ENCODE results near the gene FEN1. TPM values are rescaled to one million over a fixed set of nuclear protein-coding genes. Genes with fewer than 3 reads are reported as not detected.

FEN1 gene
- total and polyA plus RNA-seq, 2 of the 13 experiments (the other 11 are each of a cell fraction or from before 2014, with no cell fraction given): 12.4 to 102 TPM

- ChIA-PET CTCF (ENCODE audit: low intra/inter-chr PET ratio, low total read pairs) (no interaction called here), POLR2A (no interaction called here)
- WGBS (ENCODE audit: low lambda C conversion rate): 95% methylated on average over 6 of the region's 6 CpGs
- DNase-seq (ENCODE audit: low spot score): no peak
- Histone ChIP-seq H3K9me3 (ENCODE audit: low read length) (no peaks in the 10 kb centered on the region), H3K4me2 (ENCODE audit: low read depth, low read length) (no peak overlapping the region), H4K20me1 (ENCODE audit: insufficient read depth, low read length) (no peaks in the 10 kb centered on the region), H2AFZ (ENCODE audit: low read length) (no peak overlapping the region), H3K9ac (ENCODE audit: insufficient read depth, low read depth, low read length) (no peak overlapping the region), H3K27me3 (ENCODE audit: control insufficient read depth in 1 of 2, insufficient read depth in 2 of 2, low read length in 2 of 2) (no peaks in the 10 kb centered on the region; a peak in 1 of 5 replicates), H3K4me3 (replicated peaks in 1 of 3; ENCODE audit: insufficient read depth in 1 of 3, low read depth in 2 of 3, low read length in 3 of 3) (no peak overlapping the region), H3K79me2 (ENCODE audit: insufficient read depth, low read length) (peaks cover 1% of the 10 kb centered on the region), H3K27ac (ENCODE audit: extremely low read length, insufficient read depth, low read length) (no peak overlapping the region), H3K36me3 (replicated peaks in 1 of 2; ENCODE audit: control insufficient read depth in 1 of 2, insufficient read depth in 2 of 2, low read length in 2 of 2) (peaks cover 25 to 57% of the 10 kb centered on the region in 2 experiments), H3K4me1 (ENCODE audit: insufficient read depth, low read length) (peaks cover 7% of the 10 kb centered on the region)
- no peak; the same call in 1 of the 3 replicates for ATAC-seq
- in situ Hi-C loops (cut with HindIII; ENCODE audit: extremely low pct_ligation_motif_present, low pct_unique_long_range_greater_than_20kb): no loop called here
- FAIRE-seq: no peak
- BruUV-seq (replicated peaks): no TSS peak
- intact Hi-C loops (cut with micrococcal nuclease; ENCODE audit: unreplicated experiment): no loop called here
- TF ChIP-seq ZSCAN29 (CRISPR knock-in tag; conservative IDR thresholded peaks at IDR 0.05) (no peak), SNAPC2 (CRISPR knock-in tag; IDR thresholded peaks at IDR 0.05) (no peak), PHB2 (IDR thresholded peaks at IDR 0.05; ENCODE audit: partially characterized antibody) (no peak), ZSCAN22 (CRISPR knock-in tag; IDR thresholded peaks at IDR 0.05) (no peak), ZNF362 (CRISPR knock-in tag; IDR thresholded peaks at IDR 0.05; ENCODE audit: borderline replicate concordance) (no peak), RORA (CRISPR knock-in tag; IDR thresholded peaks at IDR 0.05) (no peak), PBX2 (CRISPR knock-in tag; IDR thresholded peaks at IDR 0.05) (no peak), POGZ (CRISPR knock-in tag; IDR thresholded peaks at IDR 0.05) (no peak), MTA3 (CRISPR knock-in tag; IDR thresholded peaks at IDR 0.05) (no peak), GMEB2 (CRISPR knock-in tag; IDR thresholded peaks at IDR 0.05; ENCODE audit: low read depth) (no peak), KDM4B (CRISPR knock-in tag; IDR thresholded peaks at IDR 0.05) (no peak), DZIP1 (CRISPR knock-in tag; IDR thresholded peaks at IDR 0.05) (no peak), ZC3H4 (CRISPR knock-in tag; IDR thresholded peaks at IDR 0.05; ENCODE audit: borderline replicate concordance) (no peak), ZNF451 (CRISPR knock-in tag; IDR thresholded peaks at IDR 0.05) (no peak), SP2 (CRISPR knock-in tag; IDR thresholded peaks at IDR 0.05) (no peak)
- TF ChIP-seq, protein P1, sequence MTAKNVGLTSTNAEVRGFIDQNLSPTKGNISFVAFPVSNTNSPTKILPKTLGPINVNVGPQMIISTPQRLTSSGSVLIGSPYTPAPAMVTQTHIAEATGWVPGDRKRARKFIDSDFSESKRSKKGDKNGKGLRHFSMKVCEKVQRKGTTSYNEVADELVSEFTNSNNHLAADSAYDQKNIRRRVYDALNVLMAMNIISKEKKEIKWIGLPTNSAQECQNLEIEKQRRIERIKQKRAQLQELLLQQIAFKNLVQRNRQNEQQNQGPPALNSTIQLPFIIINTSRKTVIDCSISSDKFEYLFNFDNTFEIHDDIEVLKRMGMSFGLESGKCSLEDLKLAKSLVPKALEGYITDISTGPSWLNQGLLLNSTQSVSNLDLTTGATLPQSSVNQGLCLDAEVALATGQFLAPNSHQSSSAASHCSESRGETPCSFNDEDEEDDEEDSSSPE (CRISPR knock-in tag; IDR thresholded peaks at IDR 0.05): no peak
- TF ChIP-seq, protein P2, sequence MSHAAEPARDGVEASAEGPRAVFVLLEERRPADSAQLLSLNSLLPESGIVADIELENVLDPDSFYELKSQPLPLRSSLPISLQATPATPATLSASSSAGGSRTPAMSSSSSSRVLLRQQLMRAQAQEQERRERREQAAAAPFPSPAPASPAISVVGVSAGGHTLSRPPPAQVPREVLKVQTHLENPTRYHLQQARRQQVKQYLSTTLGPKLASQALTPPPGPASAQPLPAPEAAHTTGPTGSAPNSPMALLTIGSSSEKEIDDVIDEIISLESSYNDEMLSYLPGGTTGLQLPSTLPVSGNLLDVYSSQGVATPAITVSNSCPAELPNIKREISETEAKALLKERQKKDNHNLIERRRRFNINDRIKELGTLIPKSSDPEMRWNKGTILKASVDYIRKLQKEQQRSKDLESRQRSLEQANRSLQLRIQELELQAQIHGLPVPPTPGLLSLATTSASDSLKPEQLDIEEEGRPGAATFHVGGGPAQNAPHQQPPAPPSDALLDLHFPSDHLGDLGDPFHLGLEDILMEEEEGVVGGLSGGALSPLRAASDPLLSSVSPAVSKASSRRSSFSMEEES (CRISPR knock-in tag; IDR thresholded peaks at IDR 0.05): no peak
Observed at GRCh38 chr11:61802605-61803004, 9.9 kb downstream of the FEN1 start.
